Endodermal cell (in vitro differentiated cells): ENCODE measurements around the gene ASPHD1. TPM values are rescaled to one million over a fixed set of nuclear protein-coding genes. Genes with fewer than 3 reads are reported as not detected.

Source experiments
- DNase-seq: peaks from one replicate; pipeline ENCODE4 v3.0.0-alpha.2; 2017
- H3K27ac ChIP-seq: 2 replicates; pipeline ENCODE4 v1.5.1; 2013; ENCODE audit warnings: mild to moderate bottlenecking, low read depth, low read length, moderate library complexity
- H3K27me3 ChIP-seq: 2 replicates; pipeline ENCODE4 v1.6.1; 2013; ENCODE audit warnings: mild to moderate bottlenecking, low read length, moderate library complexity; ENCODE audit not compliant: insufficient read depth, control insufficient read depth, poor library complexity, severe bottlenecking
- H3K36me3 ChIP-seq: 2 replicates; pipeline ENCODE4 v1.7.0; 2013; ENCODE audit warnings: mild to moderate bottlenecking, low read length, moderate library complexity; ENCODE audit not compliant: control insufficient read depth, insufficient read depth
- H3K4me1 ChIP-seq: one replicate; pipeline ENCODE4 v1.7.0; 2013; ENCODE audit warnings: low read length; ENCODE audit not compliant: control insufficient read depth, insufficient read depth
- H3K4me3 ChIP-seq: 2 replicates; pipeline ENCODE4 v1.5.1; 2013; ENCODE audit warnings: mild to moderate bottlenecking, low read length, moderate library complexity
- H3K9ac ChIP-seq: 2 replicates; pipeline ENCODE4 v1.6.1; 2013; ENCODE audit warnings: mild to moderate bottlenecking, low read length, moderate library complexity; ENCODE audit not compliant: poor library complexity, severe bottlenecking; ENCODE audit errors: extremely low read depth
- H3K9me3 ChIP-seq: 2 replicates; pipeline ENCODE4 v1.6.1; 2013; ENCODE audit warnings: mild to moderate bottlenecking, low read length, moderate library complexity; ENCODE audit not compliant: control insufficient read depth
- H3K27ac Mint-ChIP-seq: 2 replicates; pipeline ENCODE4 v1.8.0; 2020; ENCODE audit warnings: mixed read lengths
- H3K27me3 Mint-ChIP-seq: 2 replicates; pipeline ENCODE4 v1.8.0; 2021; ENCODE audit warnings: mild to moderate bottlenecking, mixed read lengths; ENCODE audit not compliant: insufficient read depth
- H3K36me3 Mint-ChIP-seq: 2 replicates; pipeline ENCODE4 v1.8.0; 2020; ENCODE audit warnings: low read depth, mixed read lengths
- H3K4me1 Mint-ChIP-seq: 2 replicates; pipeline ENCODE4 v1.8.0; 2020; ENCODE audit warnings: mixed read lengths
- H3K4me3 Mint-ChIP-seq: 2 replicates; pipeline ENCODE4 v1.8.0; 2020; ENCODE audit warnings: mild to moderate bottlenecking, moderate library complexity, mixed read lengths
- H3K9me3 Mint-ChIP-seq: 2 replicates; pipeline ENCODE4 v1.8.0; 2020; ENCODE audit warnings: mild to moderate bottlenecking, mixed read lengths
- CTCF ChIP-seq: fragments of 200-600 bp; sonication (generic); conservative IDR thresholded peaks from 2 replicates; pipeline ENCODE4 v1.5.0; 2021; ENCODE audit warnings: antibody characterized with exemption, mild to moderate bottlenecking
- WGBS, 2 experiments: methylation state at CpG; one replicate each; pipeline versions ENCODE4 v1.1.5 to v1.1.7; 2013; ENCODE audit warnings: missing lambda C conversion rate in 2 of 2, mixed read lengths in 1 of 2; ENCODE audit not compliant: insufficient coverage in 1 of 2, insufficient read length in 1 of 2; 5-methylcytosine and 5-hydroxymethylcytosine counted together
- total RNA-seq, 2 donors: library from RNA; stranded (reverse); fragmentation: NEBNext Ultra II Directional in 1 of 2; extraction: Animal tissue kit (Norgen Biotek cat#: 25700) in 1 of 2; gene quantifications; 2 replicates in 1 of 2; 3 replicates in 1 of 2; pipeline ENCODE4 v1.2.1, GENCODE V29; 2021

The ASPHD1 gene
- total RNA-seq, 2 donors from 2014 or later, result 6.1 to 8.7 TPM

GRCh38 chr16:29858974-29859373 is 41.3 kb upstream of the ASPHD1 start:
- no peaks in the 10 kb centered on the region for H3K4me1 ChIP-seq
- H3K36me3 Mint-ChIP-seq, result peaks cover 31% of the 10 kb centered on the region
- H3K9me3 ChIP-seq, result no peaks in the 10 kb centered on the region
- H3K27me3 Mint-ChIP-seq, result no peaks in the 10 kb centered on the region
- no peaks in the 10 kb centered on the region for H3K9me3 Mint-ChIP-seq
- no peaks in the 10 kb centered on the region for H3K27me3 ChIP-seq
- H3K9ac ChIP-seq, result no peak overlapping the region
- H3K4me3 ChIP-seq, result no peak overlapping the region
- peaks cover 16% of the 10 kb centered on the region for H3K36me3 ChIP-seq
- no peak overlapping the region for H3K4me3 Mint-ChIP-seq
- DNase-seq, result no peak
- TF ChIP-seq CTCF, result no peak
- H3K4me1 Mint-ChIP-seq, result peaks cover 2% of the 10 kb centered on the region
- H3K27ac Mint-ChIP-seq, result no peak overlapping the region
- WGBS, 2 experiments, result 93 to 95% methylated on average over 15 to 19 of the region's 19 CpGs
- no peak overlapping the region for H3K27ac ChIP-seq

GRCh38 chr16:29860218-29860617 is 40.1 kb upstream of the ASPHD1 start:
- WGBS, 2 experiments, result 96 to 97% methylated on average over 3 to 9 of the region's 9 CpGs
- H3K9me3 ChIP-seq, result no peaks in the 10 kb centered on the region
- Mint-ChIP-seq H3K4me3 (no peak overlapping the region), H3K27me3 (peaks cover 3% of the 10 kb centered on the region), H3K4me1 (peaks cover 2% of the 10 kb centered on the region), H3K9me3 (no peaks in the 10 kb centered on the region), H3K27ac (no peak overlapping the region), H3K36me3 (peaks cover 31% of the 10 kb centered on the region)
- no peaks in the 10 kb centered on the region for H3K4me1 ChIP-seq
- no peak for TF ChIP-seq CTCF
- no peaks in the 10 kb centered on the region for H3K27me3 ChIP-seq
- no peak overlapping the region for H3K9ac ChIP-seq
- DNase-seq, result no peak
- H3K27ac ChIP-seq, result no peak overlapping the region
- no peak overlapping the region for H3K4me3 ChIP-seq
- H3K36me3 ChIP-seq, result peaks cover 16% of the 10 kb centered on the region

GRCh38 chr16:29862383-29862883 is 37.9 kb upstream of the ASPHD1 start:
- H3K36me3 Mint-ChIP-seq, result peaks cover 31% of the 10 kb centered on the region
- H3K27ac ChIP-seq, result peak overlapping the region; percentile 99
- H3K9ac ChIP-seq, result peak overlapping the region; percentile 96
- H3K4me3 Mint-ChIP-seq, result peak overlapping the region; percentile 80
- peaks cover 3% of the 10 kb centered on the region for H3K27me3 Mint-ChIP-seq
- H3K4me3 ChIP-seq, result peak overlapping the region; percentile 88
- peak overlapping the region; percentile 69 for H3K27ac Mint-ChIP-seq
- H3K4me1 ChIP-seq, result no peaks in the 10 kb centered on the region
- H3K9me3 ChIP-seq, result no peaks in the 10 kb centered on the region
- DNase-seq, result no peak
- H3K9me3 Mint-ChIP-seq, result no peaks in the 10 kb centered on the region
- H3K36me3 ChIP-seq, result peaks cover 16% of the 10 kb centered on the region
- WGBS, 2 experiments, result 1 to 2% methylated on average over 14 to 26 of the region's 27 CpGs
- H3K27me3 ChIP-seq, result no peaks in the 10 kb centered on the region
- peaks cover 2% of the 10 kb centered on the region for H3K4me1 Mint-ChIP-seq
- no peak for TF ChIP-seq CTCF
